NCI-H226 (cell line): Measurements from ENCODE around the gene PRCC.

Source experiments
- DNase-seq: peaks from one replicate; pipeline ENCODE4 v3.0.0-alpha.2; 2015

Gene PRCC

DNA sequence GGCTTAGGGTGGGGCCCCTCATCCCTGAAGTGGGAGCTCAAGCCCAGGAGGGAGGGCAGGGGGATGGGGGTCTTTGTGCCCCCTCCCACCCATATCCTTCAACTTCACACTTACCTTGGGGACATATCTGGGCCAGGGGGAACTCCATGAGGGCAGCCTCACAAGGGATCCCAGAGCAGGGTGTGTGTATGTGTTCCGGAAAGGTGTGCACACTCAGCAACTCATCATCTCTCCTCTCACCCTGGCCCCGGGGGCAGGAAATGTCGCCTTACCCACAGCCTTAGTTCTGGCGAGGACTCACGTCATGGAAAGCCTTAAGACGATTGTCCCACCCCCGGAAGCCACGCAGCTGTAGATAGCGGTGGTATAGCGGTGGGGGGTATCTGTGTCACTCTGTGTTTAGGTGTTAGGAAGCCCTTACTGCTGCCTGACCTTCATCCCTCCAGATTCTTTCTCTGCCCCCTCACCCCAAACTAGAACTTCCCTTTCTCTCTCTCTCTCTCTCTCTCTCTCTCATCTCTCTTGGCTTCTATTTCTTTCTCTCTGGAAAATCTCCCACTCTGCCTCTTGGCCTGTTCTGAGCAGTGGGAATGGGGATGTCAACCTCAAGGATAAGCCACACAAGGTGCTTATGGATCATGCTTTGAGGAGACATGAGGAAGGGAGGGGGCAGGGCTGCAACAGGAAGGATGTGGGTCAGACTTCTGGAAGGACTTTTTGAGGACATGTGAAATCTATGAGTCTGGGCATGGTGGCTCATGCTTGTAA, 49.4 kb downstream of the PRCC start, which contains the start of gene SH2D2A:
TSS of gene SH2D2A (minus strand) at position 288 of the 768 bp plus-strand sequence. CDS start at position 148, 140 bp downstream.
- DNase-seq = peak; percentile 9

DNA sequence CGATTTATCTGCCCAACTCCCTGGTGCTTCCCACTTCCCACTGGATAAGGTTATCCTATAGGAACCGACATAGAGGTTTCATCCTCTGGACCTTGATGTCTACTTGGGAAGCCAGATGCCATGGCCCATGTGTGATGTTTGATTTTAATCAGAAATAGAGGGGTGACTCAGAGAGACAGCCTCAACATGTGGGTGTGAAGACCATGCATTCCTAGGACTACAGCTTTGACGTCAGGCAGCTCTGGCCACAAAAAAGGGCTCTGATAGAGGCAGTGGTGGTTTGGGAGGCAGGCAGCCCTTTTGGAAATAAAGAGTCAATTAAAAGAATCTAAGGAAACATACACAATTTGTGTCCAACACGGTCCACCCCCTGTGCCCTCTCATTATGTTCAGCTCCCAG, 54.5 kb downstream of the PRCC start:
- DNase-seq = no peak

DNA sequence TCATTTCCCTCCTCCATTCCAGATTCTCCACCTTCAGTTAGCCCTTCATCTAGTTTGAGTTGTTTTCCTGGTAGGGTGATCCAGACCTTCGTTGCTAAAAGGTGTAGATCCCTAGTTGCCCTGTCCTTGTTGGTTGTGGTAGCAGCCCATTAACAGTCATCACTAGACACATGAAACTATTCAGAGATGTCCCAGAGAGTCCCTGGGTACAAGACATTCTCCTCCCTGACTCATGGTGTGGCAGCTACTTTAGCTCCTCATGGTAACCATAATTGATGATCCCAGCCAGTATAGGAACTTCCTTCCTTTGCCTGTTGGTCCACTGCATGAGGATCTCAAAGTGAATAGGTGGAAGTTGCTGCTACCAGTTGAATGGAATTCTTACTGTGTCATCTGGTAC, 55.3 kb downstream of the PRCC start:
- DNase-seq = no peak

DNA sequence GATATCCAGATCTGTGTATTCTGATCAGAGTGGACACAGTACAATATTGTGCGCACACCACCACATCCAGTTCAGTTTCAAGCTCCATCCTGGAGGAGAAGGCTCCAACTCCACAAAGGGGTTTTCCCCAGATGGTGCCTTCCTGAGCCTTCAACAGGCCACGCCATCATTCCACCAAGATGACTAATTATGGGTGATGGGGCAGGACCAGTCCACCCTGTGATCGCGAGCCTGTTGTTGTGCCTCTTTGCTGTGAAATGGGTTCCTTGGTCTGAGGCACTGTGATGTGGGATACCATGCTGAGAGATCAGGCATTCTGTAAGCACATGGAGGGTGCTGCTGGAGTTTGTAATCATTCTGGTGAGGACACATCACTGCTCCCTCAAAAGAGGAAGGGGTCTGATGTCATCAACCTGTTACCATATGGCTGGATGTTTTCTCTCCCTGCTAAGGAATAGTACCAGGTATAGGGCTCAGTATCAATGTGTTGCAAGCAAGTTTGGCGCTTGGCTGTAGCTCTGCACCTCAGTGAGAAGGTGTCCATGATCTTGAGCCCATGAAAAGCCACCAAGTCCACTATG, 56.0 kb downstream of the PRCC start:
- peak; percentile 41 for DNase-seq

DNA sequence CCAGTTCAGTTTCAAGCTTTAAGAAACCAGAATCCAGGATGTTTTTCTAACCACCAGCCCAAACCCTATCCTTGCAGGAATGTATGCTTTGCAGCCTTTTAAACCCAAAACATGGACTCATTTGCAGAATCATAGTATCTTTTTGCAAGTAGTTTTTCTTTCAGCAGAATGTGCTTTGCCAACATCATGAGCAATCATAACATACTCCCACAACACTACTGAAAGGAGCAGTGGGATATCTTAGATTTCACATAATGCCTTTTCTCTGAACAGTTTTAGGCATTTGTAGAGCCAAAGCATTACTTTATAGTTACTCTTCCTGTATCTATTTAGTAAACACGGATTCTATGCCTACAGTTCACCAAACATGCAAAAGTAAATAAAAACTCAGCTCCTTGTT, 59.3 kb downstream of the PRCC start:
- DNase-seq = no peak

DNA sequence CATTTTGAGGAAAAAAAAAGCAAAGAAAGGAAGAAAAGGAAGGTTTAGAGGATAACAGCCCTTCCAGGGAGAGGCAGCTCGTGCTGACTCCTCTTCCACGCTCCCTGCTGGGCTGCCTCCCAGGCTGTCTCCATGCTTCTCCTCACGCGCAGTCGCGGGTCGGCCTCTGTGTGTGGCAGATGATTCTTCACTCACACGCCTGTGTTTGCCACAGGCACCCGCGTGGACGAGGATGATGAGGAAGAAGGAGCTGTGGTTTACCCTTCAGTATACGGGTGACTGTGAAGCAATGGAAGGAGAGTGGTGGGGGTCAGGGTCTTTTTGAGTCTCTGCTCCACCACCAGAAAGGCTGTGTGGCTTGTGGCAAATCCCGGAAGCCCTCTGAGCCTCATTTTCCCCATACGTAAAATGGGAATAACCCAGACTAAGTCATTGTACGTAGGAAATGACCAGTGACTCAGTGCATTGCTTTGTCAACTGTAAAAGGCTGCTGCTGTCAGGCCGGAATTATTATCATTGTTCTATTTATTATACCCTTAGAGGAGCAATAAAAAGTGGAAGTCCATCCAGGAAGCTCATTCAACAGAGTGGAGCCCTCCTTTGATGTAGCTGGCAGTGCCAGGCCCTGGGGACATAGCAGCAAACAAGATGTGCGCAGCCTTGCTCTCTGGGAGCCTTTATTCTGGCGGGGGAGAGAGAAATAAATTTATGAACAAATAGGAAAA, 61.2 kb downstream of the PRCC start:
- DNase-seq = no peak

DNA sequence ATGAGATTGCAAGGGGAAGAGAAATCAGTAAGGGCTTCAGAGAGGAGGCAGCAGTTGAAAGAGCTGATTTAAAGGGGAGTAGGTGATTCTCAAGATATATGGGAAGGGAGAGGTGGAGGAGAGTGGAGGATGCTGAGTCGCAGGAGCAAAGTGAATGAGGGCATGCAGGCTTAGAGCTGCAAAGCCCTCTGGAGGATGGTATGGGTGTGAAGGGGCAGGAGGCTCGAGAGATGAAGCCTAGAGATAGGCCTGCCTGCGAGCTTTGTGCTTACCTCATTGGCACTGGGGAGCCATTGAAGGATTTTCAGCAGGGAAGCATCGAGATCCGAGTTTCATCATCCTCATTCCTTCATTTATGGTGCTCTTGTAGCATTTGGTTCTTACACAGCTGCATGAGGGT, 65.1 kb downstream of the PRCC start:
- DNase-seq = no peak

DNA sequence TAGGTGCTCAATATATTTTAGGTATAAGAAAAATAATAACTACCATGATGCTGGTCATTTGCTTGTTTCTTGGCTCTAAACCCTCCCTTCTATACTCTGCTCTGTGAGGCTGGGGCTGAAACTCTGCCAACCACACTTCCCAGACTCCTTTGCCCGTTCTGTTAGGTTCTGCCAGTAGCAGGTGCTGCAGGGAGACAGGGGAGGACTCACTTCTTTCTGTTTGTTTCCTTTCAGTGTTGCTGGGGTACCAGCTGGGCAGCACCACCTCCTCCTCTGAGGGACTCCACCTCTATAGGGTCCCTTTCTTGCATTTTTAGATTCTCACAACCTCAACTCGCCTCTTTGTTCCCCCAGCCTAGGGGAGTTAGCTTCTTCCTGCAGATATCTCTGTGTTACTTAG, 66.3 kb downstream of the PRCC start:
- DNase-seq = no peak

DNA sequence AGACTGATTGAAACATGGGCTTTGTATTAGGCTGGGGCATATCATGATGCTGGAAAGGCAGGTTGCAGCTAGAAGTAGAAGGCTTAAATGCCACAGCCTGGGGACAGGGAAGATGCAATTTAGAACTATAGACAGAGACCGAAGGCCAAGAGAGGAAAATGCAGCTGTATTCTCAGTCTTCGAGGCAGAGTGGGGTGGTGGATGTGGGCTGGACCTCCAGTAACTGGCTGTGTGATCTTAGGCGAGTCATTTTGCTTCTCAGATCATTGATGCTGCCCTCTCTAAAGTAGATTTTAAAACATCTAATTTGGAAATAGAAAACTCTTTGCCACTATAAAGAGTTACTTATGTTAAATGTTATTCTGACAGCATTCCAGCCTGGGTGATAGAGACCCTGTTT, 67.0 kb downstream of the PRCC start:
- DNase-seq = no peak

DNA sequence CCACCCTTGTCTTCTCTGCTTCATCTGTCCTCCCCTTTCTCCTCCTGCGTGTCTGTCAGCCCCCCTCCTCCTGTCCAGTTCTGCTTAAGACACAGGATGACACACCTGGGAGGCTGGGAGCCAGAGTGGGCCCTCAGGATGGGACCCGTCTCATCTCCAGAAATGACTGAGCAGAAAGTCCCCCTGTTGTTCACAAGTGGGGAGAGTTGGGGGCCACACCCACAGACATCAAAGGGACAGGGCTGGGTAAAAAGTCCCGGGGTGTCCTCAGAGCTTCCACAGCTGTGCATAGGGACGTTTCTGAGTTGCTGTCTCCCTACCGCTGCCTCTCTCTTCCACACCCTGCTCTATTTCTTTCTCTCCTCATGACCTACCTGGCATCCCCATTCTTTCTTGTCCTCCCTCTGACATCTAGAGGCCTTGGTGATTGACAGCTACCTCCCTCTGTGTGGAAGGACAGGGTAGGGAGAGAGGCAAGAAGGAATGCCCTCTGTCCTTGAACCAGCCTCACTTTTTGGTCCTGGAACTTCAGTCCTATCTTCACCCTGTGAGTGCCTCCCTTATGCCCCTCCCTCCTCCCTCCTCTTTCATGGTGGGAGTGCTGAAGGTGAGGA, 68.8 kb downstream of the PRCC start:
- no peak for DNase-seq

DNA sequence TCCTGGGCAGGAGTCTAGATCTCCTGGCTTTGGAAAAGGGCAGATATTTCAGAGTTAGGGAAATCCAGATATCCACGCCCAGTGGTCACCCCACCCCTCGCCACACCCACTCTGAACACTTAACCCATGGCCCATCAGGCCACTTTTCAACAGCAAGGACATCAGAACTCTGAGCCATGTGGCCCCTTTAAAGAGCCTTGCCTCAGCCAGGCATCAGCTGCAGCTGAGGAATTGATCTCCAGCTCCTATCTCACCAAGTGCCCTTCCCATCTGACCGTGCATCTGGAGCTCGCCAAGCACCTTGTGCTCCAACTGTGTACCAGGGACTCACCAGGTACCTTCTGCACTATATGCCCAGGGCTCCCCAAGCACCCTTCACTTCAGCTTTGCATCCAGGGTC, 69.6 kb downstream of the PRCC start:
- no peak for DNase-seq

DNA sequence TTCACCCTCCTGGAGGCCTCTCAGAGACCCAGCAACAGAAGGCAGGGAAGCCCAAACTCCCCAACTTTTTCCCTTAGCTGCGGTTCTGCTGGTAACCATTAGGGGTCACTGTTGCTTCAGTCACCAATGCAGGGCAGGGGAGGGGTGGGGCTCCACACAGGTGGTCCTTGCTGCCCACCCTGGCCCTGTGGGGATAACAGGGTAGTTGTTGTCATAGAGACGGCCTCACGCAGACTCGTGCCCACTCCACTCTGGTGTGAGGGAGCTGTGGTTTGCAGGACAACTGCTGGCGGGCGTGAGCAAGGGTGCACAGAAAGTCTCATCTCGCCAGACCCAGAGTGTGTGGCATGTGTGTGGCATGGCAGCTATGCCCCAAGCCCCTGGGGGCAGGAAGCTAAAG, 71.6 kb downstream of the PRCC start:
- no peak for DNase-seq

DNA sequence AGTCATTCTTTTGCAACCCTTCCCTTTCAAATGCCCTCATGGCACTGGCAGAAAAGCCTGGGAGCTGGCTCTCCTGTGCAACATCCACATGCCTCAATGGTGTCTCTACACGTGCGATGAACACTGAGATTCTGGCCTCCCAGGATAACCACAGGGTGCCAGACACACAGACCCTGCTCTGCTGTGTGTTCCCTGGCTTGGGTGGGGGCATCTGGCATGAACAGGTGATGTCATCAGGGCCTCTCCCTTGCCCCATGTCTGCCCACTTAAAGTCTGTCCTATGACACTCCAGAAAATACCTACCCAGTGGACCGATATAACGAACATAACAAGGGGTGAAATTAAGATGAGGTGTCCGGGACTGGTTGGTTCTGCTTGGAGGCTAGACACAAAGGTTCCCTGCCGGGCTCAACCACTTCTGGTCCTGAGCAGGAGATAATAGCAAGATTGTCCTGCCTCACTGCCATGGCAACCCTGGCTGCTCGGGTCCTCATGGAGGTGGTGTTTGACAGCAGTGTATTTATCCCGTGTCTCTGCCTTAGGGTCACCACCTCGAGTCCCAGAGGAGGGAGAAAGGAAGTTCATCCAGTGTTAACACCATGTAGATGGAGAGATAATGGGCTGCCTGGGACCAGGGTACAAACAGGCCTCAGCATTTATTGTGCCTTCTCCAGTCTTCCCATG, 72.2 kb downstream of the PRCC start:
- DNase-seq = no peak

DNA sequence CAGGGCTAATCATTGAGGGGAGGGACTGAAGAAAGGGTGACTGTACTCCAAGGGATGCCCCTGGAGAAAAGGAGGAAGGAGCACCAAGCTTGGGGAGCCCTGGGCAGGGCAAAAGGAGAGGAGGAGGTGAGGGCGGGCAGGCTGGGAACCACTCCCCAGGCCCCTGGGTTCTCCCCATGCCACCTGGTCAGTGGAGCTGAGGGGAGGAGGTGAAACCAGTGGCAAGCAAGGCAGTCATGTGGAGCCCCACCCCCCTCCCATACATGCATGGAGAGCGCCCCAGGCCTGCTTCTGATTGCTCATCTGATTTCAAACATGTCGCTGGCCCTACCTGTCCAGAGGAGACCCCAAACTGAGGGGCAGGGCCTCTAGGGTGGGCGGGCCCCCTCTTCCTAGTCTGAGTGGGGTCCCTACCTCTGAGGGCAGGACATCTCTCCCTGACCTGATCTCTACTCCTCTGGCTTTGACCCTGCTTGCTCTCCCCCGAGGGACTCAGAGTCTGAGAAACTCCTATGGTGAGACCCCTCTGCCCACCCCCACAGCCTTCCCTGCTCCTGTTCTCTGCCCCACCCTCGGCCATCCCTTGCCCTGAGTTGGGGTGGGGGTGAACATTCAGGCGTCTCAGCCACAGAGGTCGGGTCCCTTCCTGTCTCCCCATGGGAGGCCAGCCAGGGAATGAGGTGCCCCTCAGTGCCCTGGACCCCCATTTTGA, 73.0 kb downstream of the PRCC start:
- DNase-seq = no peak

DNA sequence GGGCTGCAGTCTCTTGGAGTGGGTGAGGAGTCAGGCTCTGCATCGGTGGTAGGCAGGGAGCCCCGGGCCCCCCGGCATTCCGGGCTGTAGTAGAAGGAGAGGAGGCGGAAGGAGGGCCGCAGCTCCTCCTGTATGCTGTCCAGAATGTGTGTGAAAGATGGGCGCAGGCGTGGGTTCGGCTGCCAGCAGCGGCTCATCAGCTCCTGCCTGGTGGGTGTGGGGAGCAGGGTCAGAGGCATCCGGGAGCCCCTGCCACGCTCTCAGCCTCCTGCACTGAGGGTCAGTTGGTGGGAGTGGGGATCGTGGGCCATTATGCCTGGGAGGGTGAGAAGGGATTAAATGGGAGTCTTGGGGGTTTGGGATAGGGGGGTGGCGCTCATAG, 73.6 kb downstream of the PRCC start:
- no peak for DNase-seq

DNA sequence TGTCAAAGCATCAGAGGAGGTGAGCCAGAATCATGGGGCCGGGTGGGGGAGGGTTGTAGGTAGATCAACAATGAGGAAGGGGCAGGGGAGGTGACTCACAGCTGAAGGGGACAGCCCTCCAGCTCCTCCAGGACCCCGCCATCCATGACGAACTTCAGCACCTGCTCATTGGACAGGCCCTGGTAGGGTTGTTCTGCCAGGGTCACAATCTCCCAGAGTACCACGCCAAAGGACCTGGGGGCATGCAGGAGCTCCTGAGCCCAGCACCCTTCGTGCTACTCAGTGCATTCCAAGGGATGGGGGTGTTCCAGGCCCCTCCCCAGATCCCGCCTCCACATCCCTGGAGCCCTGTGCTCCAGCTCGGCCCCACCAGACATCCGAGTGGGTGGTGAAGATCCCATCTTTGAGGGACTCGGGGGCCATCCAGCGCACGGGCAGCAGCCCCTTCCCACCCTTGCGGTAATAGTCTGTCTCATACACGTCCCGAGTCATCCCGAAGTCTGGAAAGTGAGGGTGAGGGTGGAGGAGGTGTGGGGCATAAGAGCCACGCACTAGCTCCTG, 74.0 kb downstream of the PRCC start:
- DNase-seq = no peak

DNA sequence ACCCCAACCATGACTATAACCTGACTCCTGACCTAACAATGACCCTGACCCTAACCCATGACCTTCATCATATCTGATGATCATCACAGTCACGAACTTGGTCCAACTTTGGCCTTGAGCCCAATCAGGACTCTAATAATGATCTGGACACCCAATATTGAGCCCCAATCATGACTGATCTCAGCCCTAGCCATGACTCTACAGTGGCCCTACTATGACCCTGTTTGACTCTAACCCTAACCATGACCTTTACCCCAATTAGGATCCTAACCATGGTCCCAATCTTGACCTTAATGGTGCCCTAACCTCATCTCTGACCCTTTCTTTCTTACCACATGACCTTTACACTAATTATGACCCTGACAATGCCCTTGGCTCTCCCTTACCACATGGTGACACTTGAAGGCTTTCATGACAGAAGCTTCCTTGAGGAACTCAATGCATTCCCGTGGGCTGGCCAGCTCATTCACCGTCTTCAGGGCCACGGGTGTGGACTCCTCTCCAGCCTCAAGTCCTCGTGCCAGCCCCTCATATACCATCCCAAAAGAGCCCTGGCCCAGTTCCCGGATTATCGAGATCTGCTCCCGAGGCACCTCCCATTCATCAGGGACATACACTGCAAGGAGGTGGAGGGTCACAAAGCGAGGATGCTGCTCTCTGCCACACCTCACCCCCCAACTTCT, 75.4 kb downstream of the PRCC start:
- no peak for DNase-seq

DNA sequence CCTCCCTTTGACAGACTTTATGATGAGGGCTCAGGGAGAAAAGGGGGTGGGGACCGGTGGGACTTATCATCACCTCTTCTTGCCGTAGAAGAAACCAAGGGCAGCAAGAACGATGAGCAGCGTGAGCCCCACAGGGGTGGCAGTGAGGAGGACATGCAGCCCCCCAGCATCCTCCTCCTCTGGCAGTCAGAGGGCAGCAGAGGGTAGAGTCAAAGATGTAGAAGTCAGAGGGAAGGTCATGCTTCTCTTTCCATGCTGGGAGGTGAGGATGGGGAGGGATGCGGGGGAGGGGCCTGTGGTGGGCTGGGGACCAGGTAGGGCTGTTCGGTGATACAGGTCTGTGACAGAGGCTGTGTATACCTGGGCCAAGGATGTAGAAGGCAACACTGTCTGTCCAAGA, 76.8 kb downstream of the PRCC start:
- no peak for DNase-seq

DNA sequence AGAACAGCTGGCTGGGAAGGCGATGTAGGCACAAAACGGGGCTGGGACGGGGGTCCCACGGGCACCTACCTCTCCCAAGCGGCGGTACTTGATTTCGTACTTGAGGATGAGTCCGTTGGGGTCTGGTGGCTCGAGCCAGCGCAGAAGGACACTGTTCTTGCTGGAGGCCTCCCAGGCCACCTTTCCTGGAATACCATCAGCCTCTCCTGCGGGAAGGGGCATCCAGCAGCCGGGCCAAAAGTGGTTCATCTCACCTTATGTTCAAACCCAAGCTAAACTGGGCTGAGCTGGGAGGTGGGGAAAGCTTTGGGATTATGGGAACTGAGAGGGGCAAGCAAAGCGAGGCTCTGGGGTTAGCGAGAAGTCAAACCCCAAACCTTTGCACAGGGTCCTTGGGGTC, 77.3 kb downstream of the PRCC start:
- DNase-seq = no peak

DNA sequence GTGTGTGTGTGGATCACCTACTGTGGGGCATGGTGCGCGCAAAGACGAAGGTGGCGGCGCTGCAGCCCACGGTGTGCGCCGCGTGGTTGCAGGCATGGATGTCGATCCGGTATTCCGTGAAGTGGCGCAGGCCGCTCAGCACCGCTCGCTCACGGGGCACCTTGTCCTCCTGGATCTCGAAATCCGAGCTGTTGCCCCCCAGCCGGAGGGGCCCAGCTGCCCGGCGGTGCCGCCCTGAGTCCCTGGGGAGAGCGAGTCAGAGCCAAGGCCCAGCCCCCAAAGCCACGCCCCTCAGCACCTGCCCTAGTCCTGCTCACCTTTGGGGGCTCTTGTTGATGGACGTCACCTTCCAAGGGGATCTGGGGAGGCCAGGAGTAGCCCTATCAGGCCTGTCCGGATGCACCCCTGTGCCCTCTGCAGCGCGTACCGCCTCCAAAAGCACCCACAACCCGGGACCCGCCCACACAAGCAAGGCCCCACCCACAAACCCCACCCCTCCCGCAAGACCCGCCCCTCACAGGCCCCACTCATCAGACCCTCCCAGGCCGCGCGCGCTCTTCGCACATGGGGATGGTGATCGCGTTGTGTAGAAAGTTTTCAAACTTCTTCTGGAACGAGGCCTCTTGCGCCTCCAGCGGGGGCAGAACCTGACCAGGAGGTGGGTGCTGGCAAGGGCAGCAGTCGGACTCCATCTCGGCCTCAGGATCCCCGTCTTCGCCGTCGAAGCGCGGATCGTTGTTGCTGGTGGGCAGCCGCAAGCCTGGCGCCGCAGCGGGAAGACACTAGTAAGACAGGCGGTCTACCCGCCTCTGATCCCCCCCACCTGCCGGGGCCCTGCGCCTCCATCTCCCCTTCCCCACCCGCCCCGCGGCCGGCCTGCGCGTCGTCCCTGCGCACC, 78.0 kb downstream of the PRCC start:
- DNase-seq = no peak
